Measurements from ENCODE around the gene SOX3.

DNA sequence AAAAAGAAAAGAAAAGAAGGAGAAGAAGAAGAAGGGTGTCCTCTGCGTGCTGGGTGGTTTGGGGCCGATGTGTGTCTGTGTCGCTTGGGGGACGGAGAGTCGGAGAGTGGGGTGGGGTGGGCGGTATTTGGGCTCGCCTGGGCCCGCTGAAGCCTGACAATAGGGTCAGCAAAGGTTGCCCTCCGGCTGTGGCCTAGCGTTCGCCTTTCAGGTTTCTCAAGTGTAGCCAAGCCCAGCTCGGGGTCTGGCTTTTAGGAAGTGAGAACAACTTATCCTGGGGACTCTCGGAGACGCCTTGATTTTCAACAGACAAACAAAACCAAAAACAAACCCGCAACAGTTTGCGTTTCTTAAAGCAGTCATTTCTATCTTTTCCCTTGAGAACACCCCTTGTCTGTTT lies 4.1 kb upstream of the SOX3 start:
- TF ChIP-seq, protein P1, sequence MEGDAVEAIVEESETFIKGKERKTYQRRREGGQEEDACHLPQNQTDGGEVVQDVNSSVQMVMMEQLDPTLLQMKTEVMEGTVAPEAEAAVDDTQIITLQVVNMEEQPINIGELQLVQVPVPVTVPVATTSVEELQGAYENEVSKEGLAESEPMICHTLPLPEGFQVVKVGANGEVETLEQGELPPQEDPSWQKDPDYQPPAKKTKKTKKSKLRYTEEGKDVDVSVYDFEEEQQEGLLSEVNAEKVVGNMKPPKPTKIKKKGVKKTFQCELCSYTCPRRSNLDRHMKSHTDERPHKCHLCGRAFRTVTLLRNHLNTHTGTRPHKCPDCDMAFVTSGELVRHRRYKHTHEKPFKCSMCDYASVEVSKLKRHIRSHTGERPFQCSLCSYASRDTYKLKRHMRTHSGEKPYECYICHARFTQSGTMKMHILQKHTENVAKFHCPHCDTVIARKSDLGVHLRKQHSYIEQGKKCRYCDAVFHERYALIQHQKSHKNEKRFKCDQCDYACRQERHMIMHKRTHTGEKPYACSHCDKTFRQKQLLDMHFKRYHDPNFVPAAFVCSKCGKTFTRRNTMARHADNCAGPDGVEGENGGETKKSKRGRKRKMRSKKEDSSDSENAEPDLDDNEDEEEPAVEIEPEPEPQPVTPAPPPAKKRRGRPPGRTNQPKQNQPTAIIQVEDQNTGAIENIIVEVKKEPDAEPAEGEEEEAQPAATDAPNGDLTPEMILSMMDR (IDR thresholded peaks at IDR 0.05; ENCODE audit: low read depth, low read length, missing input control): no peak
- TF ChIP-seq RAD21 (IDR thresholded peaks at IDR 0.05) (no peak), TAF1 (conservative IDR thresholded peaks at IDR 0.05) (no peak), HNF4G (IDR thresholded peaks at IDR 0.05) (no peak), YY1 (IDR thresholded peaks at IDR 0.05) (no peak), SP1 (IDR thresholded peaks at IDR 0.05) (no peak)
- TF ChIP-seq, protein P2, sequence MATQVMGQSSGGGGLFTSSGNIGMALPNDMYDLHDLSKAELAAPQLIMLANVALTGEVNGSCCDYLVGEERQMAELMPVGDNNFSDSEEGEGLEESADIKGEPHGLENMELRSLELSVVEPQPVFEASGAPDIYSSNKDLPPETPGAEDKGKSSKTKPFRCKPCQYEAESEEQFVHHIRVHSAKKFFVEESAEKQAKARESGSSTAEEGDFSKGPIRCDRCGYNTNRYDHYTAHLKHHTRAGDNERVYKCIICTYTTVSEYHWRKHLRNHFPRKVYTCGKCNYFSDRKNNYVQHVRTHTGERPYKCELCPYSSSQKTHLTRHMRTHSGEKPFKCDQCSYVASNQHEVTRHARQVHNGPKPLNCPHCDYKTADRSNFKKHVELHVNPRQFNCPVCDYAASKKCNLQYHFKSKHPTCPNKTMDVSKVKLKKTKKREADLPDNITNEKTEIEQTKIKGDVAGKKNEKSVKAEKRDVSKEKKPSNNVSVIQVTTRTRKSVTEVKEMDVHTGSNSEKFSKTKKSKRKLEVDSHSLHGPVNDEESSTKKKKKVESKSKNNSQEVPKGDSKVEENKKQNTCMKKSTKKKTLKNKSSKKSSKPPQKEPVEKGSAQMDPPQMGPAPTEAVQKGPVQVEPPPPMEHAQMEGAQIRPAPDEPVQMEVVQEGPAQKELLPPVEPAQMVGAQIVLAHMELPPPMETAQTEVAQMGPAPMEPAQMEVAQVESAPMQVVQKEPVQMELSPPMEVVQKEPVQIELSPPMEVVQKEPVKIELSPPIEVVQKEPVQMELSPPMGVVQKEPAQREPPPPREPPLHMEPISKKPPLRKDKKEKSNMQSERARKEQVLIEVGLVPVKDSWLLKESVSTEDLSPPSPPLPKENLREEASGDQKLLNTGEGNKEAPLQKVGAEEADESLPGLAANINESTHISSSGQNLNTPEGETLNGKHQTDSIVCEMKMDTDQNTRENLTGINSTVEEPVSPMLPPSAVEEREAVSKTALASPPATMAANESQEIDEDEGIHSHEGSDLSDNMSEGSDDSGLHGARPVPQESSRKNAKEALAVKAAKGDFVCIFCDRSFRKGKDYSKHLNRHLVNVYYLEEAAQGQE (IDR thresholded peaks at IDR 0.05): no peak
- TF ChIP-seq, protein P3, sequence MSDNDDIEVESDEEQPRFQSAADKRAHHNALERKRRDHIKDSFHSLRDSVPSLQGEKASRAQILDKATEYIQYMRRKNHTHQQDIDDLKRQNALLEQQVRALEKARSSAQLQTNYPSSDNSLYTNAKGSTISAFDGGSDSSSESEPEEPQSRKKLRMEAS (IDR thresholded peaks at IDR 0.05): no peak
- TF ChIP-seq, protein P4, sequence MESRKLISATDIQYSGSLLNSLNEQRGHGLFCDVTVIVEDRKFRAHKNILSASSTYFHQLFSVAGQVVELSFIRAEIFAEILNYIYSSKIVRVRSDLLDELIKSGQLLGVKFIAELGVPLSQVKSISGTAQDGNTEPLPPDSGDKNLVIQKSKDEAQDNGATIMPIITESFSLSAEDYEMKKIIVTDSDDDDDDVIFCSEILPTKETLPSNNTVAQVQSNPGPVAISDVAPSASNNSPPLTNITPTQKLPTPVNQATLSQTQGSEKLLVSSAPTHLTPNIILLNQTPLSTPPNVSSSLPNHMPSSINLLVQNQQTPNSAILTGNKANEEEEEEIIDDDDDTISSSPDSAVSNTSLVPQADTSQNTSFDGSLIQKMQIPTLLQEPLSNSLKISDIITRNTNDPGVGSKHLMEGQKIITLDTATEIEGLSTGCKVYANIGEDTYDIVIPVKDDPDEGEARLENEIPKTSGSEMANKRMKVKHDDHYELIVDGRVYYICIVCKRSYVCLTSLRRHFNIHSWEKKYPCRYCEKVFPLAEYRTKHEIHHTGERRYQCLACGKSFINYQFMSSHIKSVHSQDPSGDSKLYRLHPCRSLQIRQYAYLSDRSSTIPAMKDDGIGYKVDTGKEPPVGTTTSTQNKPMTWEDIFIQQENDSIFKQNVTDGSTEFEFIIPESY (IDR thresholded peaks at IDR 0.05): no peak
